Hepatocyte (in vitro differentiated cells): ENCODE results near the gene EBF4. TPM values are rescaled to one million over a fixed set of nuclear protein-coding genes. Genes with fewer than 3 reads are reported as not detected.

ENCODE experiments used
- DNase-seq: peaks from one replicate; pipeline ENCODE4 v3.0.0-alpha.2; 2016; ENCODE audit warnings: low spot score
- H2AFZ ChIP-seq: fragments of 200-600 bp; sonication (generic); 2 replicates; pipeline ENCODE4 v1.6.0; 2016; ENCODE audit warnings: antibody characterized with exemption, mild to moderate bottlenecking
- H3K27ac ChIP-seq: fragments of 200-600 bp; sonication (generic); 2 replicates; pipeline ENCODE4 v1.5.1; 2016; ENCODE audit warnings: mild to moderate bottlenecking
- H3K27me3 ChIP-seq: fragments of 200-600 bp; sonication (generic); 2 replicates; pipeline ENCODE4 v1.6.1; 2016
- H3K36me3 ChIP-seq: fragments of 200-600 bp; sonication (generic); replicated peaks from 2 replicates; pipeline ENCODE4 v1.5.1; 2016; ENCODE audit warnings: low read depth; ENCODE audit not compliant: insufficient read depth
- H3K4me1 ChIP-seq: fragments of 200-600 bp; sonication (generic); 2 replicates; pipeline ENCODE4 v1.5.1; 2016; ENCODE audit warnings: mild to moderate bottlenecking, moderate library complexity; ENCODE audit not compliant: insufficient read depth
- H3K4me2 ChIP-seq: fragments of 200-600 bp; sonication (generic); 2 replicates; pipeline ENCODE4 v1.6.0; 2016
- H3K4me3 ChIP-seq: fragments of 200-600 bp; sonication (generic); 2 replicates; pipeline ENCODE4 v1.5.1; 2016; ENCODE audit warnings: mild to moderate bottlenecking
- H3K79me2 ChIP-seq: fragments of 200-600 bp; sonication (generic); 2 replicates; pipeline ENCODE4 v1.6.0; 2017; ENCODE audit warnings: mild to moderate bottlenecking
- H3K9me2 ChIP-seq: fragments of 200-600 bp; sonication (generic); replicated peaks from 2 replicates; pipeline ENCODE4 v1.6.0; 2017; ENCODE audit warnings: mild to moderate bottlenecking; ENCODE audit not compliant: insufficient read depth
- H3K9me3 ChIP-seq: fragments of 200-600 bp; sonication (generic); 2 replicates; pipeline ENCODE4 v1.5.1; 2016; ENCODE audit warnings: low read depth, mild to moderate bottlenecking
- H4K20me1 ChIP-seq: fragments of 200-600 bp; sonication (generic); 2 replicates; pipeline ENCODE4 v1.6.0; 2016; ENCODE audit warnings: mild to moderate bottlenecking; ENCODE audit not compliant: insufficient read depth, poor library complexity, severe bottlenecking
- CTCF ChIP-seq: fragments of 200-600 bp; sonication (generic); IDR thresholded peaks from 2 replicates; pipeline ENCODE4 v1.5.1; 2016; ENCODE audit warnings: antibody characterized with exemption, mild to moderate bottlenecking; ENCODE audit not compliant: poor library complexity
- EZH2 ChIP-seq: fragments of 200-600 bp; sonication (generic); IDR thresholded peaks from 2 replicates; pipeline ENCODE4 v1.6.1; 2016; ENCODE audit warnings: antibody characterized with exemption, mild to moderate bottlenecking, borderline replicate concordance
- EZH2phosphoT487 ChIP-seq: fragments of 200-600 bp; sonication (generic); IDR thresholded peaks from one replicate; pipeline ENCODE4 v1.6.1; 2018; ENCODE audit warnings: antibody characterized with exemption, mild to moderate bottlenecking, low read depth, moderate library complexity; ENCODE audit not compliant: unreplicated experiment, severe bottlenecking
- WGBS: methylation state at CpG from one replicate; pipeline ENCODE4 v1.1.6; 2016; ENCODE audit warnings: low lambda C conversion rate; ENCODE audit errors: missing lambda C conversion rate; 5-methylcytosine and 5-hydroxymethylcytosine counted together
- polyA plus RNA-seq: library from polyadenylated mRNA; unstranded; fragments of >200 nt; fragmentation: Nextera tagmentation; extraction: Ambion mirVana; gene quantifications from 2 replicates; pipeline ENCODE4 v1.2.1, GENCODE V29; 2016
- total RNA-seq: library from RNA; depleted of rRNA; stranded (reverse); fragments of >200 nt; gene quantifications from 2 replicates; pipeline ENCODE4 v1.2.3, GENCODE V29; 2014

Gene EBF4
- total and polyA plus RNA-seq, 2 experiments from 2014 or later = 10.7 to 17.9 TPM

GRCh38 chr20:2783908-2784566 is 91.5 kb downstream of the EBF4 start:
- 84% methylated on average over 6 of the region's 6 CpGs for WGBS
- H2AFZ ChIP-seq = no peak overlapping the region
- TF ChIP-seq EZH2phosphoT487 = no peak
- TF ChIP-seq CTCF = no peak
- no peak for TF ChIP-seq EZH2

GRCh38 chr20:2793471-2793870 is 100.9 kb downstream of the EBF4 start:
- H3K79me2 ChIP-seq = no peaks in the 10 kb centered on the region
- H3K27me3 ChIP-seq = peaks cover 14% of the 10 kb centered on the region
- no peak for TF ChIP-seq CTCF
- TF ChIP-seq EZH2 = no peak
- TF ChIP-seq EZH2phosphoT487 = no peak
- no peaks in the 10 kb centered on the region for H4K20me1 ChIP-seq
- H3K4me2 ChIP-seq = no peak overlapping the region
- no peak overlapping the region for H3K27ac ChIP-seq
- no peaks in the 10 kb centered on the region for H3K4me1 ChIP-seq
- H3K4me3 ChIP-seq = no peak overlapping the region
- H3K9me3 ChIP-seq = no peaks in the 10 kb centered on the region
- H3K9me2 ChIP-seq = no peaks in the 10 kb centered on the region
- 95% methylated on average over 6 of the region's 6 CpGs for WGBS
- H3K36me3 ChIP-seq = no peaks in the 10 kb centered on the region
- H2AFZ ChIP-seq = no peak overlapping the region
- no peak for DNase-seq

More at GRCh38 chr20:2783908-2784566, 91.5 kb downstream of the EBF4 start:
- H3K4me1 ChIP-seq = no peaks in the 10 kb centered on the region
- no peaks in the 10 kb centered on the region for H3K36me3 ChIP-seq
- H4K20me1 ChIP-seq = no peaks in the 10 kb centered on the region
- no peak for DNase-seq
- H3K4me3 ChIP-seq = no peak overlapping the region
- no peaks in the 10 kb centered on the region for H3K9me2 ChIP-seq
- H3K79me2 ChIP-seq = no peaks in the 10 kb centered on the region
- no peak overlapping the region for H3K4me2 ChIP-seq
- H3K27ac ChIP-seq = no peak overlapping the region
- no peaks in the 10 kb centered on the region for H3K9me3 ChIP-seq
- peaks cover 13% of the 10 kb centered on the region for H3K27me3 ChIP-seq

GRCh38 chr20:2794202-2794748 is 101.7 kb downstream of the EBF4 start:
- TF ChIP-seq CTCF (no peak), EZH2 (no peak), EZH2phosphoT487 (no peak)
- Histone ChIP-seq H3K4me2 (no peak overlapping the region), H2AFZ (no peak overlapping the region), H3K9me3 (no peaks in the 10 kb centered on the region), H3K27ac (no peak overlapping the region), H3K4me1 (no peaks in the 10 kb centered on the region), H3K79me2 (no peaks in the 10 kb centered on the region), H3K36me3 (no peaks in the 10 kb centered on the region), H3K4me3 (no peak overlapping the region), H4K20me1 (no peaks in the 10 kb centered on the region), H3K9me2 (no peaks in the 10 kb centered on the region), H3K27me3 (peaks cover 16% of the 10 kb centered on the region)
- DNase-seq = no peak
- 92% methylated on average over 23 of the region's 23 CpGs for WGBS
